ENCODE results near the gene GGA1. TPM values are rescaled to one million over a fixed set of nuclear protein-coding genes. Genes with fewer than 3 reads are reported as not detected.
A peak's percentile ranks its signal among the peaks of the same experiment; 100 is the strongest.

The GGA1 gene
- total and polyA plus RNA-seq, 2 donors (not counting 1 experiment from before 2014, with no cell fraction given): 137 to 154 TPM

DNA sequence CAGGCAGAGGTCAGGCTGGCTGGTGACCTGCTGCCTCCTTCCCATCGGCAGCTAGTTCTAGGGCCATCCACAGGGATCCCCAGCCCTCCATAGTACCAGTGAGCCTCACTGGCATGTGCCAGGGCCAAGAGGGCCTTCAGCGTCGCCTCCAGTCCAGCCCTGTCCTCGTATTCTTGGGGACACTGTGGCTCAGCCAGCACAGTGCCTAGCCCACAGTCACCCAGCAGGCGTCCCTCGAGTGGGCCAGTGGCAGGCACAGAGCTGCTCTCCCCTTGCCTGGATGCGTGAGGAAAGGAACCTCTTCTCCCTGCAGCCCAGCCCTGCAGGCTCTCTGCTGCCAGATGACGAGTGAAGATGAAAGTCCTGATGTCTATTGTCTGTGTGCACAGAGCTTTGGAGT, 20.2 kb downstream of the GGA1 start:
- DNase-seq: no peak
- Mint-ChIP-seq H3K27ac (peak overlapping the region; percentile 90), H3K4me1 (peaks cover 66% of the 10 kb centered on the region), H3K27me3 (no peaks in the 10 kb centered on the region), H3K9me3 (ENCODE audit: insufficient read depth) (no peaks in the 10 kb centered on the region), H3K4me3 (no peak overlapping the region)
- H3K9ac ChIP-seq (ENCODE audit: low read length): no peak overlapping the region
- CTCF ChIA-PET: interaction anchor here (22.4 to 30.7 kb wide), 2 partner anchors 7 to 9 kb away, joined by 620 read pairs; partner anchors contain the start of genes GGA1 and SH3BP1
- H3K79me2 ChIP-seq (ENCODE audit: control insufficient read depth, insufficient read depth, low read length): peaks cover 11% of the 10 kb centered on the region
- H4K20me1 ChIP-seq (ENCODE audit: control insufficient read depth, insufficient read depth, low read length, poor library complexity, severe bottlenecking): no peaks in the 10 kb centered on the region
- no peak overlapping the region for H3K4me2 ChIP-seq (replicated peaks; ENCODE audit: low read depth, low read length, poor library complexity, severe bottlenecking)
- no peak for TF ChIP-seq EZH2 (IDR thresholded peaks at IDR 0.05; ENCODE audit: borderline replicate concordance, insufficient read depth, low read depth, low read length, poor library complexity, severe bottlenecking)
- TF ChIP-seq, protein P1, sequence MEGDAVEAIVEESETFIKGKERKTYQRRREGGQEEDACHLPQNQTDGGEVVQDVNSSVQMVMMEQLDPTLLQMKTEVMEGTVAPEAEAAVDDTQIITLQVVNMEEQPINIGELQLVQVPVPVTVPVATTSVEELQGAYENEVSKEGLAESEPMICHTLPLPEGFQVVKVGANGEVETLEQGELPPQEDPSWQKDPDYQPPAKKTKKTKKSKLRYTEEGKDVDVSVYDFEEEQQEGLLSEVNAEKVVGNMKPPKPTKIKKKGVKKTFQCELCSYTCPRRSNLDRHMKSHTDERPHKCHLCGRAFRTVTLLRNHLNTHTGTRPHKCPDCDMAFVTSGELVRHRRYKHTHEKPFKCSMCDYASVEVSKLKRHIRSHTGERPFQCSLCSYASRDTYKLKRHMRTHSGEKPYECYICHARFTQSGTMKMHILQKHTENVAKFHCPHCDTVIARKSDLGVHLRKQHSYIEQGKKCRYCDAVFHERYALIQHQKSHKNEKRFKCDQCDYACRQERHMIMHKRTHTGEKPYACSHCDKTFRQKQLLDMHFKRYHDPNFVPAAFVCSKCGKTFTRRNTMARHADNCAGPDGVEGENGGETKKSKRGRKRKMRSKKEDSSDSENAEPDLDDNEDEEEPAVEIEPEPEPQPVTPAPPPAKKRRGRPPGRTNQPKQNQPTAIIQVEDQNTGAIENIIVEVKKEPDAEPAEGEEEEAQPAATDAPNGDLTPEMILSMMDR (IDR thresholded peaks at IDR 0.05): no peak
- H3K4me1 ChIP-seq (ENCODE audit: control insufficient read depth in 2 of 2, insufficient read depth in 2 of 2, low read length in 2 of 2): peaks cover 52 to 69% of the 10 kb centered on the region in 2 donors
- no peaks in the 10 kb centered on the region for H3K9me3 ChIP-seq (ENCODE audit: control extremely low read depth in 1 of 3, control insufficient read depth in 2 of 3, insufficient read depth in 1 of 3, low read length in 2 of 3)
- H3K27ac ChIP-seq (ENCODE audit: low read length in 2 of 2): peak overlapping the region in 1 of 2 donors; percentile 79
- ATAC-seq (ENCODE audit: low read depth): no peak
- H3K4me3 ChIP-seq (ENCODE audit: control extremely low read depth in 1 of 5, extremely low read depth in 1 of 5, insufficient read depth in 1 of 5, low read depth in 2 of 5, low read length in 4 of 5): no peak overlapping the region
- peaks cover 0 to 35% of the 10 kb centered on the region in 2 experiments for H3K36me3 ChIP-seq (replicated peaks in 1 of 2; ENCODE audit: control extremely low read depth in 1 of 2, control insufficient read depth in 1 of 2, extremely low read depth in 1 of 2, insufficient read depth in 2 of 2, low read length in 1 of 2)
- H3K27me3 ChIP-seq (replicated peaks in 1 of 4; ENCODE audit: control extremely low read depth in 1 of 4, control insufficient read depth in 3 of 4, insufficient read depth in 4 of 4, low read length in 3 of 4): no peaks in the 10 kb centered on the region
- no peak overlapping the region for H2AFZ ChIP-seq (ENCODE audit: insufficient read depth, low read depth, low read length, poor library complexity, severe bottlenecking)
- POLR2A ChIA-PET: interaction anchor here (1.7 kb wide), 1 partner anchor 48 kb away, joined by 5 read pairs; no protein-coding TSS in a partner anchor
- intact Hi-C loops (cut with micrococcal nuclease): no loop called here
- WGBS (ENCODE audit: insufficient coverage): 98% methylated on average over 8 of the region's 8 CpGs

DNA sequence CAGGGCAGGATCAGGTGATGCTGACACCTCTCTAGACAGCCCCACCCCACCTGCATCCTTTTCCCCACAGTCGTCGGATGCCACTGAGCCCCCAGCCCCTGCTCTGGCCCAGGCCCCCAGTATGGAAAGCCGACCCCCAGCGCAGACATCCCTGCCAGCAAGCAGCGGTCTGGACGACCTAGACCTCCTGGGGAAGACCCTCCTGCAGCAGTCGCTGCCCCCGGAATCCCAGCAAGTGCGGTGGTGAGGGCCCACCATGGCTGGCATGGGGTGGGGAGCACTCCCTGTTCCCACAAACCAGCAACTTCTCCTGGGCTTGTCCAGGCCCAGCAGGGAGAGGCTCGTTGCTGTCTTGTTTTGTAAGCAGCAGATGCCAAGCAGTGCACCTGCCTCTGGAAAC, 21.3 kb downstream of the GGA1 start:
- Histone ChIP-seq H3K4me2 (replicated peaks; ENCODE audit: low read depth, low read length, poor library complexity, severe bottlenecking) (no peak overlapping the region), H3K36me3 (replicated peaks in 1 of 2; ENCODE audit: control extremely low read depth in 1 of 2, control insufficient read depth in 1 of 2, extremely low read depth in 1 of 2, insufficient read depth in 2 of 2, low read length in 1 of 2) (peaks cover 0 to 28% of the 10 kb centered on the region in 2 experiments), H3K79me2 (ENCODE audit: control insufficient read depth, insufficient read depth, low read length) (peaks cover 8% of the 10 kb centered on the region), H3K4me3 (ENCODE audit: control extremely low read depth in 1 of 5, extremely low read depth in 1 of 5, insufficient read depth in 1 of 5, low read depth in 2 of 5, low read length in 4 of 5) (no peak overlapping the region), H3K27ac (ENCODE audit: low read length in 2 of 2) (no peak overlapping the region), H3K9me3 (ENCODE audit: control extremely low read depth in 1 of 3, control insufficient read depth in 2 of 3, insufficient read depth in 1 of 3, low read length in 2 of 3) (no peaks in the 10 kb centered on the region), H2AFZ (ENCODE audit: insufficient read depth, low read depth, low read length, poor library complexity, severe bottlenecking) (no peak overlapping the region), H4K20me1 (ENCODE audit: control insufficient read depth, insufficient read depth, low read length, poor library complexity, severe bottlenecking) (no peaks in the 10 kb centered on the region), H3K9ac (ENCODE audit: low read length) (no peak overlapping the region), H3K4me1 (ENCODE audit: control insufficient read depth in 2 of 2, insufficient read depth in 2 of 2, low read length in 2 of 2) (peaks cover 60 to 69% of the 10 kb centered on the region in 2 donors), H3K27me3 (replicated peaks in 1 of 4; ENCODE audit: control extremely low read depth in 1 of 4, control insufficient read depth in 3 of 4, insufficient read depth in 4 of 4, low read length in 3 of 4) (no peaks in the 10 kb centered on the region)
- Mint-ChIP-seq H3K27ac (peak overlapping the region; percentile 37), H3K4me1 (peaks cover 68% of the 10 kb centered on the region), H3K9me3 (ENCODE audit: insufficient read depth) (no peaks in the 10 kb centered on the region), H3K27me3 (no peaks in the 10 kb centered on the region), H3K4me3 (no peak overlapping the region)
- POLR2A ChIA-PET: interaction anchor here (0.5 to 1.3 kb wide), 2 partner anchors 11 to 13 kb away, joined by 3 to 4 read pairs; no protein-coding TSS in a partner anchor
- 95% methylated on average over 10 of the region's 10 CpGs for WGBS (ENCODE audit: insufficient coverage)
- ATAC-seq (ENCODE audit: low read depth) (no peak), DNase-seq (no peak)
- intact Hi-C loops (cut with micrococcal nuclease): loop anchor here (5.0 kb wide), 1 partner anchor 117 kb away; no protein-coding TSS in a partner anchor
- TF ChIP-seq EZH2 (IDR thresholded peaks at IDR 0.05; ENCODE audit: borderline replicate concordance, insufficient read depth, low read depth, low read length, poor library complexity, severe bottlenecking): no peak
- TF ChIP-seq, protein P1 (IDR thresholded peaks at IDR 0.05): no peak
- CTCF ChIA-PET: interaction anchor here (1.1 to 30.7 kb wide), 3 partner anchors 6 to 32 kb away, joined by 3 to 620 read pairs (median 620); partner anchors contain the start of genes GGA1 and SH3BP1

All from B cell (primary cell).